RWPE1 (cell line): ENCODE measurements around the gene SLCO4A1.
"Not testable (repeated sequence)": the region's sequence is repeated elsewhere in the genome, so short reads cannot be mapped to it uniquely, and the experiment has no call there.

Experiments used
- CTCF ChIA-PET: fragments of 350-600 bp; sonication (Branson Sonifier 250); formaldehyde crosslinking; extraction: SDS; loops from one replicate; lab custom pipeline; 2021; lab: Yijun Ruan, JAX
- POLR2A ChIA-PET: fragments of 400-600 bp; formaldehyde crosslinking; extraction: SDS; loops from one replicate; lab custom pipeline; 2020; ENCODE audit warnings: antibody characterized with exemption; ENCODE audit not compliant: low non-redundant PET; lab: Yijun Ruan, JAX
- DNase-seq: peaks from one replicate; pipeline ENCODE4 v3.0.0; 2012; ENCODE audit warnings: low spot score
- H3K27ac ChIP-seq: fragments of 450-650 bp; 2 replicates; pipeline ENCODE4 v1.5.1; 2017
- TF ChIP-seq, protein P1 (sequence below): fragments of 450-650 bp; conservative IDR thresholded peaks from 2 replicates; pipeline ENCODE4 v1.5.1; 2017; ENCODE audit warnings: low read depth, mild to moderate bottlenecking

Gene SLCO4A1

DNA sequence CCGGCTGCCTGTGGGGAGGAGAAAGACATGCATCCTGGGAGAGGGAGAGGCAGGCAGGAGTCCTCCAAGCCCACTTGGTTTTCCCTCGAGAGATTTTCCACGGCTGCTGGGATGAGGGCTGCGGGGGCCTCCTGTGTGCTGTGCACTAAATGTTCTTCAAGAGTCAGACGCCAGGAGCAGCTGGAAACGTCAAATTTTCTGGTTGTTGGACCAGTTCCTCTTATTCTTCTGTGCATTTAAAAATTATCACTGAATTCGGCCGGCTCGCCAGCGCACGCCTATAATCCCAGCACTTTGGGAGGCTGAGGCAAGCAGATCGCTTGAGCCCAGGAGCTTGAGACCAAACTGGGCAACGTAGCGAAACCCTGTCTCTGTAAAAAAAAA, 33.6 kb downstream of the SLCO4A1 start:
- DNase-seq: no peak
- H3K27ac ChIP-seq: peak overlapping the region; percentile 5; the same call in 1 of the 2 replicates
- POLR2A ChIA-PET: no interaction called here
- TF ChIP-seq, protein P1, sequence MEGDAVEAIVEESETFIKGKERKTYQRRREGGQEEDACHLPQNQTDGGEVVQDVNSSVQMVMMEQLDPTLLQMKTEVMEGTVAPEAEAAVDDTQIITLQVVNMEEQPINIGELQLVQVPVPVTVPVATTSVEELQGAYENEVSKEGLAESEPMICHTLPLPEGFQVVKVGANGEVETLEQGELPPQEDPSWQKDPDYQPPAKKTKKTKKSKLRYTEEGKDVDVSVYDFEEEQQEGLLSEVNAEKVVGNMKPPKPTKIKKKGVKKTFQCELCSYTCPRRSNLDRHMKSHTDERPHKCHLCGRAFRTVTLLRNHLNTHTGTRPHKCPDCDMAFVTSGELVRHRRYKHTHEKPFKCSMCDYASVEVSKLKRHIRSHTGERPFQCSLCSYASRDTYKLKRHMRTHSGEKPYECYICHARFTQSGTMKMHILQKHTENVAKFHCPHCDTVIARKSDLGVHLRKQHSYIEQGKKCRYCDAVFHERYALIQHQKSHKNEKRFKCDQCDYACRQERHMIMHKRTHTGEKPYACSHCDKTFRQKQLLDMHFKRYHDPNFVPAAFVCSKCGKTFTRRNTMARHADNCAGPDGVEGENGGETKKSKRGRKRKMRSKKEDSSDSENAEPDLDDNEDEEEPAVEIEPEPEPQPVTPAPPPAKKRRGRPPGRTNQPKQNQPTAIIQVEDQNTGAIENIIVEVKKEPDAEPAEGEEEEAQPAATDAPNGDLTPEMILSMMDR: no peak
- CTCF ChIA-PET: interaction anchor here (0.6 kb wide), 1 partner anchor 19 kb away, joined by 4 read pairs; no protein-coding TSS in a partner anchor

DNA sequence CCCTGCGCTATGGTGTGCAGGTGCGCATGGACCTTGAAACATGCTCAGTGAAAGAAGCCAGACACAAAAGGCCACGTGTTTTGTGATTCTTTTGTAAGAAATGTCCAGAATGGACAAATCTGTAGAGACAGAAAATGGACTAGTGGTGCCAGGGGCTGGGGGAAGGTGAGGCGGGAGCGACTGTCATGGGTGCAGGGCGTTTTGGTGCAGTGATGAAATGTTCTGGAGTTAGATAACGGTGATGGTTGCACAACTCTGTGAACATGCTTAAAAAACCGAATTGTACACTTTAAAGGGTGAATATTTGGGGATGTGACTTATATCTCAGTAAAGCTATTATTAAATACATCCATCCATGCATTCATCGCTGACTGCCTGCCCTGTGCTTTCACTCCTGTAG, 34.7 kb downstream of the SLCO4A1 start:
- TF ChIP-seq, protein P1: no peak
- POLR2A ChIA-PET: no interaction called here
- no peak overlapping the region for H3K27ac ChIP-seq
- DNase-seq: no peak
- CTCF ChIA-PET: no interaction called here

DNA sequence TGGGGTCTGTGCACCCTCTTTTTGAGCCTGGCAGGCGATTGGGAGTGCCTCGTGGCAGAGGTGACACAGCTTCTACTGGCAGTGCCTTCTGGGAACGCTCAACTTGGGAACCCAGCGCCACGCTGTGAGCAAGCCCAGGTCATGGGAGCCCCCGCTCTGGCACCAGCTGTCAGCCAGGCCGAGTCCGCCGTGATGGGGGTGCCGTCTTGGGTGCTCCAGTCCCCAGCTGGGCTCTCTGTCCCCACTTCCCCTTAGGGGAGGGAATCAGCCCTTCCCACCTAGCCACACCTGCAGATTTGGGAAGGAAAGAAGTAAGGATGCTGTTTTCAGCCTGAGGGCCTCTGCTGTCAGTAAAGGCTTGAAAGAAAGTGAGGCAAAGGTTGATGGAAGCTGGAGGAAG, 35.4 kb downstream of the SLCO4A1 start:
- DNase-seq: no peak
- H3K27ac ChIP-seq: no peak overlapping the region
- TF ChIP-seq, protein P1: no peak
- ChIA-PET POLR2A (no interaction called here), CTCF (interaction anchor here (0.7 to 3.2 kb wide), 2 partner anchors 114 to 680 kb away, joined by 4 to 22 read pairs; no protein-coding TSS in a partner anchor)

DNA sequence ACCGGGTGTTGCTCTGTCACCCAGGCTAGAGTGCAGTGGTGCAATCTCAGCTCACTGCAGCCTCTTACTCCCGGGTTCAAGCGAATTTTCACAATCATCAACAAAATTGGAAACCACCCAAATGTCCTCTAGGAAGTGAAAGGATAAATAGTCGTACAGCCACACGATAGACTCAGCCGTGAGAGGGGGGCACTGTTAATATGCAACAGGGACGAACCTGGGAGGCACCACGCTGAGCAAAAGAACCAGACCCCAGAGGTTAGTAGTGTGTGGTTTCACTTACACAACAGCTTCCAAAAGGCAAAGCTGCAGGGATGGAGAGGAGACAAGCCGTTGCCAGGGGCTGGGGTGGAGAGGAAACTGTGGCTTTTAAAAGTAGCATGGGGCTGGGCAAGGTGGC, 36.2 kb downstream of the SLCO4A1 start:
- POLR2A ChIA-PET: interaction anchor here (0.6 kb wide), 1 partner anchor 845 kb away, joined by 3 read pairs; no protein-coding TSS in a partner anchor
- DNase-seq: no peak
- CTCF ChIA-PET: interaction anchor here (0.7 to 3.2 kb wide), 3 partner anchors 113 to 679 kb away, joined by 4 to 22 read pairs (median 8); no protein-coding TSS in a partner anchor

DNA sequence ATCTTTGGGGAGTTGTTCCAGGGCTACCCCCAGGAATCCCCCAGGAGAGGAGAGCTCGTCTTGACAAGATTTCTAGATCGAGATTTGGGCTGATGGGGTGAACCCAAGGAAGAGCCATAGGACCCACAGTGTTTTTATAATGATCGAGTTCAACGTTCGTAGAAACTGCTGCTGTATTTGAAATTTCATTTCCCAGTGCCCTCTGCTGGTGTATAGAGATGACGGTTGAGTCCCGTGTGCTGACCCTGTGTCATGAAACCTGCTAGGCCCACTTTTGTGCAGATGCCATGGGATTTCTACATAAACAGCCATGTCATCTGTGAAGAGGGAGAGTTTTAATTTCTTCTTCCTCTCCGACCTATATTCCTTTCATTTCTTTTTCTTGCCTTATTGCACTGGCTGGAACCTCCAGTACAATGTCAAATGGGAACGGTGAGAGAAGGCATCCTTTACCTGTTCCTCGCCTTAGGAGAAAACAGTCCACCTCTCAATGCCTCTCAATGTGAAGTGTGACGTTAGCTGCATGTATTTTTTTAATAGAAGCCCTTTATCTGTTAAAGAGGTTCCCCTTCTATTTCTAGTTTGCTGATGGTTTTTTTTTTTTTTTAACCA, 37.8 kb downstream of the SLCO4A1 start:
- ChIA-PET POLR2A (no interaction called here), CTCF (interaction anchor here (0.7 to 3.2 kb wide), 3 partner anchors 11 to 260 kb away, joined by 3 to 22 read pairs (median 4); no protein-coding TSS in a partner anchor)
- TF ChIP-seq, protein P1: no peak
- H3K27ac ChIP-seq: no peak overlapping the region
- no peak for DNase-seq

More for the DNA sequence above, 36.2 kb downstream of the SLCO4A1 start:
- H3K27ac ChIP-seq: no peak overlapping the region
- TF ChIP-seq, protein P1: no peak

DNA sequence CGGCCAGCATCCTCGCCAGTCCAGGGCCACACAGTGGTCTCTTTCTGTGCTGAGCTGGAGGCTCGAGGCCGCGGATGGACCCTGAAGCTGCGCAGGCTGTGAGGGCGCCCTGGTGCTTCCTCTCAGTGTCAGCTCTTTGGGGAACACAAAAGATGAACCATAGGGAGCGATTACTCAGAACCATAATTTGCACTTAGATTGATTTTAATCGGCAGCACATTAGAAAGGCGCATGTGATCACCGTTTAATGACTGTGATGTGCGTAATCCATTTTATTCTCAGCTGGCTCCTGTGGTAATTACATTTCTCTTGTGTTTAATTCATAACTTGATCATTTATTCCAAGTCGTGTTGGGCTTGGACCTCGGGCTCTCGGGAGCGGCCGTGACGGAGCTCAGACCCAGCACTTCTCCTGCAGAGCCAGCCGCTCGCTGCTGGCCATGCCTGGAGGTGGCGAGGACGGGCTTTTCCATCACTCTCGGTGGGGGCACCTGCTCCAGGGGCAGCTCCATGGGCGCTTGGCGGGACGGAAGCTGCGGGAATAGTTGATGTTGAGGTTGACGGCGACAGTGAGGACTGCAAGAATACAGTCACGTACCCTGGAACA, 40.7 kb downstream of the SLCO4A1 start:
- POLR2A ChIA-PET: no interaction called here
- CTCF ChIA-PET: interaction anchor here (0.6 kb wide), 1 partner anchor 13 kb away, joined by 3 read pairs; no protein-coding TSS in a partner anchor

DNA sequence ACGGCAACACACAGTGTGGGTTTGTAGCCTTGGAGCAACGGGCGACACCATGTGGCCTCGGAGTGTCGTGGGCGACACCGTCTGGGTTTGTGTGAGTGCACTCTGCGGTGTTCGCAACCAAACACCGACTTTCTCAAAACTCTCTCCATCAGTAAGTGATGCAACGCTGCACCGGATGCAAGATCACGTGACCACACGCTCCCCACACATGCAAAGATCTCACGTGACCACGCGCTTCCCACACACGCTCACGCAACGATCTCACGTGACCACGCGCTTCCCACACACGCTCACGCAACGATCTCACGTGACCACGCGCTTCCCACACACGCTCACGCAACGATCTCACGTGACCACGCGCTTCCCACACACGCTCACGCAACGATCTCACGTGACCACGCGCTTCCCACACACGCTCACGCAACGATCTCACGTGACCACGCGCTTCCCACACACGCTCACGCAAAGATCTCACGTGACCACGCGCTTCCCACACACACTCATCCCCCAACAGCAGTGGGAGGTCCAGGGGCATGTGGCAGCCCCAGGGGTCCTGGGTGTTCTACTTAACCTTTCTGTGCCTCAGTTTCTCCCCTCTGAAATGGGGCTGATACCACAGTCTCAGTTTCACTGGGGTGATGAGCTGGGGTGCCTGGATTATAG, 41.5 kb downstream of the SLCO4A1 start:
- POLR2A ChIA-PET, H3K27ac ChIP-seq, DNase-seq: not testable (repeated sequence)
- CTCF ChIA-PET: interaction anchor here (0.6 kb wide), 1 partner anchor 138 kb away, joined by 4 read pairs; no protein-coding TSS in a partner anchor

More for the DNA sequence above, 40.7 kb downstream of the SLCO4A1 start:
- TF ChIP-seq, protein P1: no peak
- H3K27ac ChIP-seq: no peak overlapping the region
- DNase-seq: no peak
